NB4 (cell line): Measurements from ENCODE around the gene ACOT7.

Experiments
- DNase-seq: peaks from one replicate; pipeline ENCODE4 v3.0.0; 2010; ENCODE audit warnings: low read depth
- H3K4me3 ChIP-seq: one replicate; pipeline ENCODE4 v1.5.1; 2011; ENCODE audit warnings: mild to moderate bottlenecking, low read depth, low read length, moderate library complexity
- CTCF ChIP-seq: IDR thresholded peaks from one replicate; pipeline ENCODE4 v1.5.1; 2012; ENCODE audit warnings: low read depth, low read length
- MAX ChIP-seq: IDR thresholded peaks from 2 replicates; pipeline ENCODE4 v1.6.1; 2011; ENCODE audit warnings: low read depth, low read length
- MYC ChIP-seq: IDR thresholded peaks from 2 replicates; pipeline ENCODE4 v1.6.1; 2011; ENCODE audit warnings: low read depth, low read length
- POLR2A ChIP-seq: IDR thresholded peaks from 2 replicates; pipeline ENCODE4 v1.6.1; 2011; ENCODE audit warnings: mild to moderate bottlenecking; ENCODE audit not compliant: insufficient read length; ENCODE audit errors: extremely low read depth

Gene ACOT7

GRCh38 chr1:6247651-6248050 lies 145.9 kb downstream of the ACOT7 start:
- TF ChIP-seq MAX, result no peak
- TF ChIP-seq MYC, result no peak

GRCh38 chr1:6246497-6247467 lies 146.8 kb downstream of the ACOT7 start:
- TF ChIP-seq MYC (no peak; the same call in 1 of the 2 replicates), CTCF (peak; percentile 72), MAX (0 out of 2 replicates have a peak, but pooled peaks have one; percentile 24)
- peak; percentile 88 for DNase-seq
- H3K4me3 ChIP-seq, result no peak overlapping the region

More at GRCh38 chr1:6247651-6248050, 145.9 kb downstream of the ACOT7 start:
- no peak overlapping the region for H3K4me3 ChIP-seq
- DNase-seq, result no peak

GRCh38 chr1:6245869-6246496 lies 147.6 kb downstream of the ACOT7 start:
- H3K4me3 ChIP-seq, result no peak overlapping the region
- TF ChIP-seq MYC (no peak), POLR2A (no peak), MAX (no peak), CTCF (no peak)
- no peak for DNase-seq

GRCh38 chr1:6245086-6245868 lies 148.3 kb downstream of the ACOT7 start:
- no peak overlapping the region for H3K4me3 ChIP-seq
- TF ChIP-seq POLR2A (no peak), MYC (peak; percentile 56; the same call in 1 of the 2 replicates), MAX (peak; percentile 85), CTCF (peak; percentile 85)
- DNase-seq, result peak; percentile 89

- no peak overlapping the region for H3K4me3 ChIP-seq
- TF ChIP-seq POLR2A (no peak), MYC (no peak), MAX (no peak), CTCF (no peak)
- DNase-seq, result no peak
Observed at GRCh38 chr1:6244401-6245049, 149.0 kb downstream of the ACOT7 start.
